GM18858 (cell line): ENCODE measurements around the gene KRTAP10-3.
"Not testable (repeated sequence)": the region's sequence is repeated elsewhere in the genome, so short reads cannot be mapped to it uniquely, and the experiment has no call there.

Experiments
- ATAC-seq: cut with Tn5 transposase; IDR thresholded peaks from one replicate; pipeline ENCODE4 v1.9.1; 2021; ENCODE audit not compliant: unreplicated experiment

KRTAP10-3 gene, protein sequence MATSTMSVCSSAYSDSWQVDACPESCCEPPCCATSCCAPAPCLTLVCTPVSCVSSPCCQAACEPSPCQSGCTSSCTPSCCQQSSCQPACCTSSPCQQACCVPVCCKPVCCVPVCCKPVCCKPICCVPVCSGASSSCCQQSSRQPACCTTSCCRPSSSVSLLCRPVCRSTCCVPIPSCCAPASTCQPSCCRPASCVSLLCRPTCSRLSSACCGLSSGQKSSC

DNA sequence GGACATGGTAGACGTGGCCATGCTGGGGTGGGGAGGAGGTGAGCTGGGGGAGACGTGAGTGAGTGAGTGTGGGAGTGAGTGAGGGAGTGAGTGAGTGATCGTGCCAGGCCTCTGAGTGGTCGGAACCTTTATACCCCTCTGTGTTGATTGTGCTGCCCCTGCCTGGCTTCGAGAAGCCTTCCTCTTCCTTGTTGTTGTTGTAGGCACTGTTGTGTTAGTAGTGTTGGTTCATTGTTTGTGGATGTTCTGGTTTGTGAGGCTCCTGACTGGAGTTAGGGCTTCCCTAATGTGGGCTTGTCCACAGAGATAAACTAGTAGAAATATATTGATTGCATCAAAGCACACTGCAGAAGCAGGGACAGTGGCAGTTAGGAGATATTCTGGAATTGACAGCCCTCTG is at the start of gene KRTAP10-3:
TSS of gene KRTAP10-3 (minus strand) at position 101 of the 400 bp plus-strand sequence. CDS start at position 21, 80 bp downstream.
- ATAC-seq, result no peak

DNA sequence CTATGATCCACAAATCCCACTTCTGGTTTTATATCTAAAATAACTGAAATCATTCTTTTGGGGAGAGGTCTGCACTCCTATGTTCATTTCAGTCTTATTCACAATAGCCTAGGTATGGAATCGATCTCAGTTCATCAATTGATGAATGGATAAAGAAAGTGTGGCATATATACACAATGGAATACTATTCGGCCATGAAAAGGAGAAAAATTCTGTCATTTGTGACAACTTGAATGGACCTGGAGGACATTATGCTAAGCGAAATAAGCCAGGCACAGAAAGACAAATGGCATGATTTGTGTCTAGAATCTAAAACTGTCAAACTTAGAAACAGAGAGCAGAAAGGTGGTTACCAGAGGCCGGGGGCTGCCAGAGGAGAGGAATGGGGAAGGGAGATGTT is 47.9 kb upstream of the KRTAP10-3 start:
- ATAC-seq, result no peak

DNA sequence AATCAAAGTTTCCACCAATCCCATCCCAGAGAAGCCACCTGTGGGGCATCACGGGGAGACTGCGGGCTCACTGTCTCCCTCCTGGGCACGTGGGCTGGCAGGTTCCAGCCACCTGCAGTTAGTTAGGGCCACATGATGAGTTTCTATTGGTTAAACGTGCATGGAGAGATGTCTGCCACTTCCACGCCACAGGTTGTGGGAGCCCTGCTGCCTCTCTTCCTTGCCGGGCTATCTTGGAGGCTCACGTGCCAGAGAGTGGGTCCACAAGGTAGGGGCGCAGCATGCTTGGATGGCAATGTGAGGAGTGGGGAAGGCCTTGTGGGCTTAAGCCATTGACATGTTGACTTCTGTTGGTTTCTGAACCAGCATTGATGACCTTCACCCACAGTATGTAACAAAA is 45.3 kb upstream of the KRTAP10-3 start:
- ATAC-seq, result no peak

DNA sequence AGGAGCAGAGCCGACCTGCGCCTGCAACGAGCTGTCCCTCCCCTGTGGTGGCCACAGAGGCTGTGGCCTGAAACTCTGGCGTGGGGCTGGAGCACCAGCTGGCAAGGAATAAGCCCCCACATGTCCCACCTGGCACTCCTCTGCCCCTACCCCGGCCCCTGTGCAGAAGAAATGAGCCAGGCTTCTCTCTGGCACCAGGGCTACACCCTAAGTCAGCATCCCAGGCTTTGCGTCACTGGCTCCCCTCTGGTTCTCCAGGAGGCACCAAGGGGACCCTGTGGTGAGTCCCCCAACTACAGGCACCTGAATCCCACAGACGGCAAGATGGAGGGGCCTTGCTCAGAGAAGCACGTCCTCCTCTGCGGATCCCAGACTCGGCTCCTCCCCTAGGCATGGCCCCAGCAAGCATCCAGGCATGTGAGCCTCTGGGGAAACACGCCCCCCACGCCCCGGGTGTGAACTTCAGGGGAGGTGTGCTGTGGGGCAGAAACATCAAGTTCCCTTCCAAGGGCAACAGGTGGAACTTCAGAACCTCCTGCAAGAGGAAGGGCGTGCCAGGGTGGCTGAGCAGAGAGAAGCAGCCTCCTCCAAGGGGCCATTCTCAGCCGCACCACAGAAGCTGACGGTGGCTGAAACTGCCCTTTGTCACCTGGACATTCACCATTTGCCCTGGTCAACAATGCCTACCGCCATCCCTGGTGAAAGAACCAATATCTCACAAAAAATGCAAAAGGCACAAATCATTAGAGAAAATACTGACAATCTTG is 44.7 kb upstream of the KRTAP10-3 start:
- no peak for ATAC-seq

GRCh38 chr21:44602463-44602850 is 43.9 kb upstream of the KRTAP10-3 start:
- no peak for ATAC-seq

DNA sequence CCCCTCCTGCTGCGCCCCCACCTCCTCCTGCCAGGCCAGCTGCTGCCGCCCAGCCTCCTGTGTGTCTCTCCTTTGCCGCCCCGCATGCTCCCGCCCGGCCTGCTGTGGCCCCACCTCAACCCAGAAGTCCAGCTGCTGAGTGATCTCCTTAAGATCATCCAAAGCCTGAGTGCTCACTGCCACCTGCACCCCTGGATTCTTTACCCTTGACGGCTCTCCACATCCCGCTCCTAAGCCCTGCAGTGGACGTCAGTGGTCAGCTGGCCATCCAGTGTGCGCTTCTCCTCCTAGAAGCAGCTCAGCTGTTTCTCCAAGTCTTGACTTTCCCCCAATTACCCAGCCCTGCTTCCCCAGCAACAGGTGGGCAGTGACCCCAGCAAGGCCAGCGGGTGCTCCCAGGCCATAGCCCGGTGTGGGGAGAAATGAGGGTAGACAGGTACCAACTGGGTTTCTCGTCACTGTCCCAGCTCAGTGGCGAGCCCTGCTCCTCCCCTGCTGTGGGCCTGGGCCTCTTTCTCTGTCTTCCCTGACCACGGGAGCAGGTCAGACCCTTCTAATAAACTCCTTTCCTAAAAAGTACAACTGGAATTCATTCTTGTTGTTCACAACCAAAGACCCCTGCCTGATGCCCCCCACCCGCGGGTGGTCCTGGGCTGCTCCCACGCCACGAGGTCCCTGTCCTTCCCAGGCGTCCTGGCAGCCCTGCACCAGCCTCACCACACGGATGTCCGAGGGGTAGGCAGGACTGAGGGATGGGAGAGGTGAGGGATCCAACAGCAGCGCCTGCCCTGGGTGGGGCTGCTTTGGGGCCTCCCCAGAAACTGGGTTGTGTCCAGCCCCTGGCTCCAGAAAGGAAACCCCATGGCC is 43.2 kb upstream of the KRTAP10-3 start:
- ATAC-seq, result no peak

GRCh38 chr21:44601091-44601490 is 42.5 kb upstream of the KRTAP10-3 start:
- ATAC-seq, result not testable (repeated sequence)

- not testable (repeated sequence) for ATAC-seq
Observed at GRCh38 chr21:44600118-44600978, 41.8 kb upstream of the KRTAP10-3 start, which contains the start of gene KRTAP10-7. Gene KRTAP10-7 (plus strand): TSS chr21:44600597. CDS start chr21:44600622, 25 bp downstream.

DNA sequence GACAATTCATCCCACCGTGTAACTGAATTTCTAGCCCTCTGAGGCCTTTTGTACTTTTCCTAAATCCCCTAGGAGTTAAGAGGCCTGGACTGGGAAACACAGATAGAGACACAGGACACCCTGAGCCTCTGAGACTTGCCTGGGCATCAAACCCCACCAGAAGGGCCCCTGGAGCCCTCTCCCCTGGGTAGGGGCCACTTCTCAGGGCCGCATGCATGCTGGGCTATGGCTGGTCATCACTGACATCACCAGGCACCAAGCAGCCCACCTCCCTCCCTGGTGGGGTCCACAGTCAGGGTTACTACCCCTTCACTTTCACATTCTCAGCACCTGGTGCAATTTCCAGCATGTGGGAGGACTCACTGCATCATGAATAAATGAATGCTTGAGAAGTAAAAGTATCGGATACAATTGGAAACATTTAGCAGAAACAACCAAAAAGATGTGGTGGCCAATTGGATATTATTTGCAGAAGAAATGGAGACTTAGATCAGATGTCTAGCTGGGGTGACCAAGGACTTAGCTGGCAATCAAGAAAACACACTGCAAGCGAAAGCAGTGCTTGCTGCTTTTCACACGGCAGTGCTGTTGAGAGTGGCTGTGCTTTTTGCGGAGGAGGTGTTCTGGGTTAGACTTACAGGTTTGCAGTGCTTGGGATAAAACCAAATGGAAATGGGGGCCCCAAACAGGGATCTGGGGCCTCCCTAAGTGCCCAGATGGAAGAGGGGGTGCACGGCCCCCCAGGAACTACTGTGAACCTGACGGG is 40.9 kb upstream of the KRTAP10-3 start:
- ATAC-seq, result no peak

- no peak for ATAC-seq
Observed at GRCh38 chr21:44598061-44598460, 39.5 kb upstream of the KRTAP10-3 start.

- no peak for ATAC-seq
Observed at GRCh38 chr21:44596068-44596725, 37.6 kb upstream of the KRTAP10-3 start.

GRCh38 chr21:44595524-44595923 is 36.9 kb upstream of the KRTAP10-3 start:
- no peak for ATAC-seq

GRCh38 chr21:44594406-44594916 is 35.9 kb upstream of the KRTAP10-3 start:
- ATAC-seq, result no peak

DNA sequence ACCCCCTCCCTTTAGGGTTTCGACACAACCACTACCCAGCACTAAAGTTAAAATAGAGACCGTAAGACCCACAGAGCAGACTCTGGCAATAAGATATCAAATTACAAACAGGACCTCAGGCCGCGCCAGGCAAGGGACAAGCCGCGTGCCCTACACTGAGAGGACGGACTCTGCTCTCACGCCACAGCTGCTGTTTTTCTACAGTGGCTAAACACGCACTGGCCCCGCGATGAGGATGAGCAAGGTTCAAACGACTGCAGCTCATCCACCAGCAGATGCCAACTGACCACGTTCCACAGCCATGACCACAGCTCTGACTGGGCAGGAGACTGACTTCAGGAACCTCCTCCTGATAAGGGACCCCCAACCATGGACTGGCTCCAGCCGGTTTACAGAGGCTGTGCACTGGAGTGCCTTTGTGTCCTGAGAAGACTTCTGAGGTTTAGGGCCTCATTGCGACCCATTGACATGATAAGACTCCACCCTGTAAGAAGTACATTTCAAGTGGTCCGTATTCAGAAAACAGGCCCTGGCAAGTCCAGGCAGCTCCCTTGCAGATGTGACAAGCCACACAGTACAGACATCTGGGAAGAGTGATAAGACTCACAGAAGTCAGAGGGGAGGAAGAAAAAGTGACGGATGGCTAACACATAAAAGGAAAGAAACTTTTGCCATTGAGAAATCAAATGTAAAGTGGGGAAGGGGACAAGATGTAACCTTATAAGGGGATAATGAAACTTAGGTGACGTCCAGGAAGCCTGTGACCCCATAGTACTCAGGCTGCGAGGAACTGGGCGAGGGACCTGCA is 35.2 kb upstream of the KRTAP10-3 start:
- ATAC-seq, result no peak

GRCh38 chr21:44592446-44593311 is 34.1 kb upstream of the KRTAP10-3 start, which contains the start of gene KRTAP10-6:
Gene KRTAP10-6 (minus strand): TSS chr21:44592505. CDS start chr21:44592484, 21 bp downstream.
- no peak for ATAC-seq

- ATAC-seq, result not testable (repeated sequence)
Observed at GRCh38 chr21:44591801-44592130, 33.2 kb upstream of the KRTAP10-3 start.
